SK-N-SH treated with all-trans-retinoic acid at 6 μM for 48 hours (cell line): ENCODE results near the gene CHST6.

Experiments used
- ATAC-seq: fragments of 200-7000 bp; cut with Tn5 transposase; 3 replicates; pipeline ENCODE4 v1.9.1; 2020; ENCODE audit warnings: mild to moderate bottlenecking, moderate library complexity
- ARNTL ChIP-seq: fragments of 450-650 bp; formaldehyde crosslinking; IDR thresholded peaks from 2 replicates; pipeline ENCODE4 v1.5.0; 2020; ENCODE audit warnings: low read depth, mild to moderate bottlenecking, moderate library complexity, borderline replicate concordance
- BACH2 ChIP-seq: fragments of 250-450 bp; sonication (Bioruptor Pico); IDR thresholded peaks from 2 replicates; pipeline ENCODE4 v1.9.0; 2021; ENCODE audit warnings: mild to moderate bottlenecking, borderline replicate concordance
- CSDC2 ChIP-seq: fragments of 250-450 bp; sonication (Bioruptor Pico); IDR thresholded peaks from 2 replicates; pipeline ENCODE4 v1.5.0; 2020; ENCODE audit warnings: mild to moderate bottlenecking, moderate library complexity
- ESRRG ChIP-seq: fragments of 250-450 bp; sonication (Bioruptor Pico); IDR thresholded peaks from 2 replicates; pipeline ENCODE4 v1.6.1; 2021; ENCODE audit warnings: mild to moderate bottlenecking
- GLIS3 ChIP-seq: fragments of 250-450 bp; sonication (Bioruptor Pico); IDR thresholded peaks from 2 replicates; pipeline ENCODE4 v1.5.0; 2020; ENCODE audit warnings: mild to moderate bottlenecking, moderate library complexity
- OSR1 ChIP-seq: fragments of 250-450 bp; sonication (Bioruptor Pico); IDR thresholded peaks from 2 replicates; pipeline ENCODE4 v1.8.0; 2022; ENCODE audit warnings: moderate library complexity, mild to moderate bottlenecking, inconsistent platforms
- PPARA ChIP-seq: fragments of 250-450 bp; sonication (Bioruptor Pico); IDR thresholded peaks from 2 replicates; pipeline ENCODE4 v1.5.0; 2020; ENCODE audit warnings: mild to moderate bottlenecking, borderline replicate concordance
- RARB ChIP-seq: fragments of 250-450 bp; sonication (Bioruptor Pico); IDR thresholded peaks from 2 replicates; pipeline ENCODE4 v1.8.0; 2021; ENCODE audit warnings: mild to moderate bottlenecking, moderate library complexity
- TCF4 ChIP-seq: fragments of 250-450 bp; sonication (Bioruptor Pico); IDR thresholded peaks from 2 replicates; pipeline ENCODE4 v1.8.0; 2021; ENCODE audit warnings: mild to moderate bottlenecking, moderate library complexity, borderline replicate concordance
- TOX ChIP-seq: fragments of 250-450 bp; sonication (Bioruptor Pico); IDR thresholded peaks from 2 replicates; pipeline ENCODE4 v1.8.0; 2021; ENCODE audit warnings: mild to moderate bottlenecking, moderate library complexity, borderline replicate concordance
- ZC3H10 ChIP-seq: fragments of 250-450 bp; sonication (Bioruptor Pico); IDR thresholded peaks from 2 replicates; pipeline ENCODE4 v1.5.1; 2021; ENCODE audit warnings: mild to moderate bottlenecking, moderate library complexity
- ZFP3 ChIP-seq: fragments of 250-450 bp; sonication (Bioruptor Pico); IDR thresholded peaks from 2 replicates; pipeline ENCODE4 v1.5.0; 2020; ENCODE audit warnings: mild to moderate bottlenecking, moderate library complexity
- ZFP30 ChIP-seq: fragments of 450-650 bp; formaldehyde crosslinking; IDR thresholded peaks from 2 replicates; pipeline ENCODE4 v1.5.0; 2022; ENCODE audit warnings: mild to moderate bottlenecking, moderate library complexity
- ZNF565 ChIP-seq: fragments of 450-650 bp; formaldehyde crosslinking; conservative IDR thresholded peaks from 2 replicates; pipeline ENCODE4 v1.5.0; 2020; ENCODE audit warnings: low read depth, mild to moderate bottlenecking, moderate library complexity
- ZNF70 ChIP-seq: fragments of 450-650 bp; formaldehyde crosslinking; IDR thresholded peaks from 2 replicates; pipeline ENCODE4 v1.5.0; 2020; ENCODE audit warnings: mild to moderate bottlenecking, moderate library complexity
- TF ChIP-seq, protein P1 (sequence below): fragments of 250-450 bp; sonication (Bioruptor Pico); IDR thresholded peaks from 2 replicates; pipeline ENCODE4 v1.8.0; 2021; ENCODE audit warnings: low read depth, mild to moderate bottlenecking, moderate library complexity, borderline replicate concordance
- TF ChIP-seq, protein P2 (sequence below): fragments of 250-450 bp; sonication (Bioruptor Pico); IDR thresholded peaks from 2 replicates; pipeline ENCODE4 v1.5.0; 2020; ENCODE audit warnings: mild to moderate bottlenecking, moderate library complexity
- TF ChIP-seq, protein P3 (sequence below): fragments of 250-450 bp; sonication (Bioruptor Pico); IDR thresholded peaks from 2 replicates; pipeline ENCODE4 v1.5.1; 2021; ENCODE audit warnings: mild to moderate bottlenecking, moderate library complexity
- TF ChIP-seq, protein P4 (sequence below): fragments of 250-450 bp; sonication (Bioruptor Pico); IDR thresholded peaks from 2 replicates; pipeline ENCODE4 v1.5.1; 2020; ENCODE audit warnings: low read depth, mild to moderate bottlenecking, moderate library complexity
- TF ChIP-seq, protein P5 (sequence below): fragments of 250-450 bp; sonication (Bioruptor Pico); IDR thresholded peaks from 2 replicates; pipeline ENCODE4 v1.8.0; 2020; ENCODE audit warnings: mild to moderate bottlenecking, moderate library complexity, borderline replicate concordance

The CHST6 gene

DNA sequence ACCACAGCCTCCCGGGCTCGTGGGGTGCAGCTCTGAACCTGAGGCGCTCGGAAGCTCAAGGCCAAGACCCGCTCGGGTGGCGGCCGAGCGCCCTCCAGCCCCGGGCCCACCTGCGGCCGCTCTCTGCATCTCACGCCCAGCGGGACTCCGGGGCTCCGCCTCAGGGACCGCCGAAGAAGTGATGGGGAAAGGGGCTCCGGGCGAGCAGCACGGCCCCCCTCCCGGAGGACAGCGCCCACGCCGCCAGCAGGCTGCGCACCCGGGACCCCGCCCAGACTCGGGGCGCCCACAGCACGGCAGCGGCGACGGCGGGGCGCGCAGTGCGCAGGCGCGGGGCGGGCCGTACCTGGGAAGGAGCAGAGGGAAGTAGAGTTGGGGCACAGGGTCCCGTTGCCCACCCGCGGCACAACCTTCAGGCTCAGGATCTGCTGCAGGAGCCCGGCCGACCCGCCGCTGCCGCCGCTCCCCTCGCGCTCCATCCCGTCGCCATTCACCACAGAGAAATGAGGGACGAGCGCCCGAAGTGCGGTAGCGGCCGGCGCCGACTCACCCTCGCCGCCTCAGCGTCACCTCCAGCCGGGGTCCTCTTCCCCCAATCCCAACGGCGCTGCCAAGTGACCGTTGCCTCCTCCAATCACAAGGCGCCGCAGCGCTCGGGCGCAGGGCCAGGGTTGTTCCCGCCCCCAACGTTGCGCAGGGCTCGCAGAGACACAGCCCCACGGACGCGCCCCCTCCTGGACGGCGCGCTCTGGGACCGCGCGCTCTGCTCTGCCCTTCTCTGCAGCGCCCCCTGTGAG lies 30.9 kb downstream of the CHST6 start, which contains the start of gene TMEM170A:
Gene TMEM170A, minus strand, starts transcription at position 568 of the 797 bp plus-strand sequence. Its CDS starts 89 bp downstream, at position 479.
- TF ChIP-seq, protein P1, sequence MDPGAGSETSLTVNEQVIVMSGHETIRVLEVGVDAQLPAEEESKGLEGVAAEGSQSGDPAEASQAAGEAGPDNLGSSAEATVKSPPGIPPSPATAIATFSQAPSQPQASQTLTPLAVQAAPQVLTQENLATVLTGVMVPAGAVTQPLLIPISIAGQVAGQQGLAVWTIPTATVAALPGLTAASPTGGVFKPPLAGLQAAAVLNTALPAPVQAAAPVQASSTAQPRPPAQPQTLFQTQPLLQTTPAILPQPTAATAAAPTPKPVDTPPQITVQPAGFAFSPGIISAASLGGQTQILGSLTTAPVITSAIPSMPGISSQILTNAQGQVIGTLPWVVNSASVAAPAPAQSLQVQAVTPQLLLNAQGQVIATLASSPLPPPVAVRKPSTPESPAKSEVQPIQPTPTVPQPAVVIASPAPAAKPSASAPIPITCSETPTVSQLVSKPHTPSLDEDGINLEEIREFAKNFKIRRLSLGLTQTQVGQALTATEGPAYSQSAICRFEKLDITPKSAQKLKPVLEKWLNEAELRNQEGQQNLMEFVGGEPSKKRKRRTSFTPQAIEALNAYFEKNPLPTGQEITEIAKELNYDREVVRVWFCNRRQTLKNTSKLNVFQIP: no peak
- TF ChIP-seq ZFP30 (CRISPR knock-in tag) (no peak), TOX (CRISPR knock-in tag) (no peak), TCF4 (no peak), ESRRG (CRISPR knock-in tag) (no peak), ZNF565 (CRISPR knock-in tag) (no peak), ZFP3 (CRISPR knock-in tag) (no peak), ZNF70 (CRISPR knock-in tag) (no peak), ZC3H10 (CRISPR knock-in tag) (no peak), BACH2 (CRISPR knock-in tag) (no peak), GLIS3 (CRISPR knock-in tag) (no peak)
- TF ChIP-seq, protein P2, sequence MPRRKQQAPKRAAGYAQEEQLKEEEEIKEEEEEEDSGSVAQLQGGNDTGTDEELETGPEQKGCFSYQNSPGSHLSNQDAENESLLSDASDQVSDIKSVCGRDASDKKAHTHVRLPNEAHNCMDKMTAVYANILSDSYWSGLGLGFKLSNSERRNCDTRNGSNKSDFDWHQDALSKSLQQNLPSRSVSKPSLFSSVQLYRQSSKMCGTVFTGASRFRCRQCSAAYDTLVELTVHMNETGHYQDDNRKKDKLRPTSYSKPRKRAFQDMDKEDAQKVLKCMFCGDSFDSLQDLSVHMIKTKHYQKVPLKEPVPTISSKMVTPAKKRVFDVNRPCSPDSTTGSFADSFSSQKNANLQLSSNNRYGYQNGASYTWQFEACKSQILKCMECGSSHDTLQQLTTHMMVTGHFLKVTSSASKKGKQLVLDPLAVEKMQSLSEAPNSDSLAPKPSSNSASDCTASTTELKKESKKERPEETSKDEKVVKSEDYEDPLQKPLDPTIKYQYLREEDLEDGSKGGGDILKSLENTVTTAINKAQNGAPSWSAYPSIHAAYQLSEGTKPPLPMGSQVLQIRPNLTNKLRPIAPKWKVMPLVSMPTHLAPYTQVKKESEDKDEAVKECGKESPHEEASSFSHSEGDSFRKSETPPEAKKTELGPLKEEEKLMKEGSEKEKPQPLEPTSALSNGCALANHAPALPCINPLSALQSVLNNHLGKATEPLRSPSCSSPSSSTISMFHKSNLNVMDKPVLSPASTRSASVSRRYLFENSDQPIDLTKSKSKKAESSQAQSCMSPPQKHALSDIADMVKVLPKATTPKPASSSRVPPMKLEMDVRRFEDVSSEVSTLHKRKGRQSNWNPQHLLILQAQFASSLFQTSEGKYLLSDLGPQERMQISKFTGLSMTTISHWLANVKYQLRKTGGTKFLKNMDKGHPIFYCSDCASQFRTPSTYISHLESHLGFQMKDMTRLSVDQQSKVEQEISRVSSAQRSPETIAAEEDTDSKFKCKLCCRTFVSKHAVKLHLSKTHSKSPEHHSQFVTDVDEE (CRISPR knock-in tag): no peak
- TF ChIP-seq, protein P3, sequence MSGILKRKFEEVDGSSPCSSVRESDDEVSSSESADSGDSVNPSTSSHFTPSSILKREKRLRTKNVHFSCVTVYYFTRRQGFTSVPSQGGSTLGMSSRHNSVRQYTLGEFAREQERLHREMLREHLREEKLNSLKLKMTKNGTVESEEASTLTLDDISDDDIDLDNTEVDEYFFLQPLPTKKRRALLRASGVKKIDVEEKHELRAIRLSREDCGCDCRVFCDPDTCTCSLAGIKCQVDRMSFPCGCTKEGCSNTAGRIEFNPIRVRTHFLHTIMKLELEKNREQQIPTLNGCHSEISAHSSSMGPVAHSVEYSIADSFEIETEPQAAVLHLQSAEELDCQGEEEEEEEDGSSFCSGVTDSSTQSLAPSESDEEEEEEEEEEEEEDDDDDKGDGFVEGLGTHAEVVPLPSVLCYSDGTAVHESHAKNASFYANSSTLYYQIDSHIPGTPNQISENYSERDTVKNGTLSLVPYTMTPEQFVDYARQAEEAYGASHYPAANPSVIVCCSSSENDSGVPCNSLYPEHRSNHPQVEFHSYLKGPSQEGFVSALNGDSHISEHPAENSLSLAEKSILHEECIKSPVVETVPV: no peak
- ATAC-seq: peak; percentile 93

DNA sequence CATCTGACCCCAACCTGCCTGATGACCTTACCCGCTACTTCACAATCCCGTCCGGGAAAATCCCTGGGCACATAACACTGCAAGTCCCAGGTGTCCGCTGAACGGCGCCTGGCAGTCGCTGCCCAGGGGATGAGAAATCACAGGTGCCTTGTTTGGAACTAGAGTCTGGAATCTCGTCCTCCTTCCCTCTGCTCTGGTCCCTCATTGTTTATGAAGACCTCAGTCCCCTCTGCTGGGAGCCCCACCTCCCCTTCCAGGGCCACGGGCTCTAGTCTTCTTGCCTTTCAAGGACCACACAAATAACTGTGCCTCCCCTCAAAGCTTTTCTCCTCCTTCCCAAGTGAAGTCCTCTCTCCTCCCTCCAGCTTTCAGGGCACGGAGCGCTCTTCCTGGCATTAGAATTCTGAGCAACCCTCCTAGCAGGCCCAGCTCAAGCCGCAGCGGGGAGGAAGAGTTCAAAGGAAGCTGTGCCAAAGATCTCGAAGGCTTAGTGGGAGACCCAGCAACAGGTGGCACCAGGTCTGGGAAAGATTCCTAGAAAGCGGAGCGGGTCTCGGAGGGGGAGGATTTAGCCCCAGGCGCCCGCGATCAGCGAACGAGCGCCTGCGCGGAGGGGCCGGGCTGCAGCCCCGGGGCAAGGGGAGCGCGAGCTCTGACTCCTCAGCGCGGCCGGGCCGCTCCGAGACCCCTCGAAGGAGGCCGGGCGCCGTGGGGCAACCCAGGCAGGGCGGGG lies 31.7 kb downstream of the CHST6 start:
- ATAC-seq: peak; percentile 51

DNA sequence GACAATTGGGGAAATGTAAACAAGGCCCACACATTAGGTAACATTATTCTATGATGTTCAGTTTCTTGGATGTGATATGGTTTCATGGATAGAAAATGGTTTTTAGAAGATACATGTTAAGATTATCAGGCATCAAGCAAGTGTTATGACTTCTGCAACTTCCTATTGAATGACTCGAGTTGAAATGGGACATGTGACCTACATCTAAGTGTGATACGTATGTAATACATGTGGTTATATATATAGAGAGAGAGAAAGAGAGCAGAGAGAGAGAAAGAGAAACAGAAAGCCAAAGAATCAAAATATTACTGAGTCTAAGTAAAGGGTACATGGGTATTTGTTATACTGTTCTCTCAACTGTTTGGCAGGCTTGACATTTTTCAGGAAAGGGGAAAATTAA lies 32.4 kb downstream of the CHST6 start:
- ATAC-seq: no peak

More for the DNA sequence above, 32.4 kb downstream of the CHST6 start:
- TF ChIP-seq OSR1 (CRISPR knock-in tag): no peak
- TF ChIP-seq ZNF565 (CRISPR knock-in tag): no peak
- no peak for TF ChIP-seq CSDC2 (CRISPR knock-in tag)
- TF ChIP-seq, protein P1: no peak
- TF ChIP-seq, protein P4, sequence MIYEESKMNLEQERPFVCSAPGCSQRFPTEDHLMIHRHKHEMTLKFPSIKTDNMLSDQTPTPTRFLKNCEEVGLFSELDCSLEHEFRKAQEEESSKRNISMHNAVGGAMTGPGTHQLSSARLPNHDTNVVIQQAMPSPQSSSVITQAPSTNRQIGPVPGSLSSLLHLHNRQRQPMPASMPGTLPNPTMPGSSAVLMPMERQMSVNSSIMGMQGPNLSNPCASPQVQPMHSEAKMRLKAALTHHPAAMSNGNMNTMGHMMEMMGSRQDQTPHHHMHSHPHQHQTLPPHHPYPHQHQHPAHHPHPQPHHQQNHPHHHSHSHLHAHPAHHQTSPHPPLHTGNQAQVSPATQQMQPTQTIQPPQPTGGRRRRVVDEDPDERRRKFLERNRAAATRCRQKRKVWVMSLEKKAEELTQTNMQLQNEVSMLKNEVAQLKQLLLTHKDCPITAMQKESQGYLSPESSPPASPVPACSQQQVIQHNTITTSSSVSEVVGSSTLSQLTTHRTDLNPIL (CRISPR knock-in tag): no peak
- TF ChIP-seq, protein P2 (CRISPR knock-in tag): no peak
- no peak for TF ChIP-seq PPARA (CRISPR knock-in tag)
- TF ChIP-seq, protein P5, sequence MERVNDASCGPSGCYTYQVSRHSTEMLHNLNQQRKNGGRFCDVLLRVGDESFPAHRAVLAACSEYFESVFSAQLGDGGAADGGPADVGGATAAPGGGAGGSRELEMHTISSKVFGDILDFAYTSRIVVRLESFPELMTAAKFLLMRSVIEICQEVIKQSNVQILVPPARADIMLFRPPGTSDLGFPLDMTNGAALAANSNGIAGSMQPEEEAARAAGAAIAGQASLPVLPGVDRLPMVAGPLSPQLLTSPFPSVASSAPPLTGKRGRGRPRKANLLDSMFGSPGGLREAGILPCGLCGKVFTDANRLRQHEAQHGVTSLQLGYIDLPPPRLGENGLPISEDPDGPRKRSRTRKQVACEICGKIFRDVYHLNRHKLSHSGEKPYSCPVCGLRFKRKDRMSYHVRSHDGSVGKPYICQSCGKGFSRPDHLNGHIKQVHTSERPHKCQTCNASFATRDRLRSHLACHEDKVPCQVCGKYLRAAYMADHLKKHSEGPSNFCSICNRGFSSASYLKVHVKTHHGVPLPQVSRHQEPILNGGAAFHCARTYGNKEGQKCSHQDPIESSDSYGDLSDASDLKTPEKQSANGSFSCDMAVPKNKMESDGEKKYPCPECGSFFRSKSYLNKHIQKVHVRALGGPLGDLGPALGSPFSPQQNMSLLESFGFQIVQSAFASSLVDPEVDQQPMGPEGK (CRISPR knock-in tag): no peak
- TF ChIP-seq ARNTL (CRISPR knock-in tag): no peak
- TF ChIP-seq RARB (CRISPR knock-in tag): no peak
- TF ChIP-seq ZC3H10 (CRISPR knock-in tag): no peak
- TF ChIP-seq ZFP30 (CRISPR knock-in tag): no peak
- no peak for TF ChIP-seq TCF4
- TF ChIP-seq, all 23 proteins: peak for 0
